ENCODE results near the gene PRKCG.

Gene PRKCG

GRCh38 chr19:53880711-53881481 lies 1.1 kb upstream of the PRKCG start:
- no peak overlapping the region for H3K4me3 ChIP-seq (ENCODE audit: control insufficient read depth, low read depth, low read length)
- no peak for TF ChIP-seq CTCF (conservative IDR thresholded peaks at IDR 0.05; ENCODE audit: control insufficient read depth, insufficient read depth, low read depth, low read length)
- no peak for DNase-seq (ENCODE audit: low read depth)

GRCh38 chr19:53882391-53883050 lies 524 bp downstream of the PRKCG start:
- H3K4me3 ChIP-seq (ENCODE audit: control insufficient read depth, low read depth, low read length), result no peak overlapping the region
- no peak for TF ChIP-seq CTCF (conservative IDR thresholded peaks at IDR 0.05; ENCODE audit: control insufficient read depth, insufficient read depth, low read depth, low read length)
- no peak for DNase-seq (ENCODE audit: low read depth)

- no peak for DNase-seq (ENCODE audit: low read depth)
Observed at GRCh38 chr19:53883231-53883661, 1.2 kb downstream of the PRKCG start.

GRCh38 chr19:53883741-53884140 lies 1.7 kb downstream of the PRKCG start:
- no peak overlapping the region for H3K4me3 ChIP-seq (ENCODE audit: control insufficient read depth, low read depth, low read length)
- TF ChIP-seq CTCF (conservative IDR thresholded peaks at IDR 0.05; ENCODE audit: control insufficient read depth, insufficient read depth, low read depth, low read length), result no peak
- no peak for DNase-seq (ENCODE audit: low read depth)

More at GRCh38 chr19:53883231-53883661, 1.2 kb downstream of the PRKCG start:
- no peak for TF ChIP-seq CTCF (conservative IDR thresholded peaks at IDR 0.05; ENCODE audit: control insufficient read depth, insufficient read depth, low read depth, low read length)
- H3K4me3 ChIP-seq (ENCODE audit: control insufficient read depth, low read depth, low read length), result no peak overlapping the region

GRCh38 chr19:53884256-53884655 lies 2.3 kb downstream of the PRKCG start:
- no peak for TF ChIP-seq CTCF (conservative IDR thresholded peaks at IDR 0.05; ENCODE audit: control insufficient read depth, insufficient read depth, low read depth, low read length)
- no peak overlapping the region for H3K4me3 ChIP-seq (ENCODE audit: control insufficient read depth, low read depth, low read length)
- no peak for DNase-seq (ENCODE audit: low read depth)

- no peak for DNase-seq (ENCODE audit: low read depth)
- no peak for TF ChIP-seq CTCF (conservative IDR thresholded peaks at IDR 0.05; ENCODE audit: control insufficient read depth, insufficient read depth, low read depth, low read length)
- H3K4me3 ChIP-seq (ENCODE audit: control insufficient read depth, low read depth, low read length), result no peak overlapping the region
Observed at GRCh38 chr19:53885036-53885435, 3.0 kb downstream of the PRKCG start.
